Esophagus squamous epithelium (tissue), 5 donors: Measurements from ENCODE around the gene DNAH10. TPM values are rescaled to one million over a fixed set of nuclear protein-coding genes. Genes with fewer than 3 reads are reported as not detected.

Source experiments
- DNase-seq: peaks from one replicate; lab custom pipeline; 2025; lab: John Stamatoyannopoulos, UW
- H3K27ac ChIP-seq, 4 donors: fragments of 200-600 bp; sonication (generic); one replicate each; pipeline ENCODE4 v1.5.1; 2016 to 2019; ENCODE audit warnings: mild to moderate bottlenecking in 1 of 4
- H3K27me3 ChIP-seq, 4 donors: fragments of 200-600 bp; sonication (generic); 1 replicate in 3 of 4; 2 replicates in 1 of 4; pipeline versions ENCODE4 v1.5.1 to v1.6.0; 2017 to 2021; ENCODE audit warnings: antibody characterized with exemption in 1 of 4
- H3K36me3 ChIP-seq, 3 donors: fragments of 200-600 bp; sonication (generic); one replicate each; pipeline ENCODE4 v1.5.1; 2016 to 2019
- H3K4me1 ChIP-seq, 3 donors: fragments of 200-600 bp; sonication (generic); one replicate each; pipeline ENCODE4 v1.5.1; 2017 to 2019
- H3K4me3 ChIP-seq, 4 donors: fragments of 200-600 bp; sonication (generic); 1 replicate in 3 of 4; 2 replicates in 1 of 4; pipeline ENCODE4 v1.5.1; 2016 to 2019; ENCODE audit warnings: mild to moderate bottlenecking in 2 of 4, moderate library complexity in 1 of 4
- H3K9me3 ChIP-seq, 3 donors: fragments of 200-600 bp; sonication (generic); one replicate each; pipeline ENCODE4 v1.5.1; 2016 to 2019
- POLR2A ChIP-seq, 4 donors: fragments of 450-650 bp; IDR thresholded peaks; one replicate each; pipeline ENCODE4 v1.6.1; 2017; ENCODE audit warnings: antibody characterized with exemption in 4 of 4, mild to moderate bottlenecking in 4 of 4, moderate library complexity in 3 of 4
- WGBS, 2 donors: methylation state at CpG; one replicate each; pipeline ENCODE4 v1.1.5; 2018; 5-methylcytosine and 5-hydroxymethylcytosine counted together
- intact Hi-C: fragments of 100-400 bp; cut with DNase I; formaldehyde crosslinking; loops from one replicate; pipeline ENCODE4 v1.15.0; 2022
- total RNA-seq, 4 donors: library from RNA; depleted of rRNA; stranded (reverse); fragments of >200 nt; gene quantifications; one replicate each; pipeline ENCODE4 v1.1.0, GENCODE V29; 2016
- TF ChIP-seq, protein P1 (sequence below), 6 experiments: fragments of 450-650 bp in 4 of 6; fragments of 200-600 bp in 2 of 6; sonication (generic) in 2 of 6; IDR thresholded peaks; one replicate each; pipeline ENCODE4 v1.5.1; 2016 to 2019; ENCODE audit warnings: antibody characterized with exemption in 6 of 6, mild to moderate bottlenecking in 4 of 6, moderate library complexity in 4 of 6
- donor health status: DM: yes; HTN: yes; CAD: no.

The DNAH10 gene
- total RNA-seq, 4 donors from 2014 or later = not detected

GRCh38 chr12:123723765-123724164 lies 38.3 kb upstream of the DNAH10 start:
- TF ChIP-seq POLR2A (IDR thresholded peaks at IDR 0.05) = no peak
- TF ChIP-seq, protein P1, sequence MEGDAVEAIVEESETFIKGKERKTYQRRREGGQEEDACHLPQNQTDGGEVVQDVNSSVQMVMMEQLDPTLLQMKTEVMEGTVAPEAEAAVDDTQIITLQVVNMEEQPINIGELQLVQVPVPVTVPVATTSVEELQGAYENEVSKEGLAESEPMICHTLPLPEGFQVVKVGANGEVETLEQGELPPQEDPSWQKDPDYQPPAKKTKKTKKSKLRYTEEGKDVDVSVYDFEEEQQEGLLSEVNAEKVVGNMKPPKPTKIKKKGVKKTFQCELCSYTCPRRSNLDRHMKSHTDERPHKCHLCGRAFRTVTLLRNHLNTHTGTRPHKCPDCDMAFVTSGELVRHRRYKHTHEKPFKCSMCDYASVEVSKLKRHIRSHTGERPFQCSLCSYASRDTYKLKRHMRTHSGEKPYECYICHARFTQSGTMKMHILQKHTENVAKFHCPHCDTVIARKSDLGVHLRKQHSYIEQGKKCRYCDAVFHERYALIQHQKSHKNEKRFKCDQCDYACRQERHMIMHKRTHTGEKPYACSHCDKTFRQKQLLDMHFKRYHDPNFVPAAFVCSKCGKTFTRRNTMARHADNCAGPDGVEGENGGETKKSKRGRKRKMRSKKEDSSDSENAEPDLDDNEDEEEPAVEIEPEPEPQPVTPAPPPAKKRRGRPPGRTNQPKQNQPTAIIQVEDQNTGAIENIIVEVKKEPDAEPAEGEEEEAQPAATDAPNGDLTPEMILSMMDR (IDR thresholded peaks at IDR 0.05) = no peak
- intact Hi-C loops = no loop called here
- H3K27me3 ChIP-seq = no peaks in the 10 kb centered on the region
- no peak overlapping the region for H3K4me3 ChIP-seq
- no peak overlapping the region for H3K27ac ChIP-seq
- no peak for DNase-seq
- no peaks in the 10 kb centered on the region for H3K4me1 ChIP-seq
- H3K9me3 ChIP-seq = no peaks in the 10 kb centered on the region
- H3K36me3 ChIP-seq = peaks cover 0 to 98% (median 11%) of the 10 kb centered on the region in 3 donors
- 64 to 82% methylated on average over 5 of the region's 5 CpGs for WGBS, 2 donors

- 51 to 54% methylated on average over 2 of the region's 2 CpGs for WGBS, 2 donors
- Histone ChIP-seq H3K4me1 (no peaks in the 10 kb centered on the region), H3K27me3 (no peaks in the 10 kb centered on the region), H3K27ac (no peak overlapping the region), H3K36me3 (peaks cover 0 to 98% (median 11%) of the 10 kb centered on the region in 3 donors), H3K9me3 (no peaks in the 10 kb centered on the region), H3K4me3 (no peak overlapping the region)
- intact Hi-C loops = no loop called here
- TF ChIP-seq, protein P1 (IDR thresholded peaks at IDR 0.05) = no peak
- no peak for TF ChIP-seq POLR2A (IDR thresholded peaks at IDR 0.05)
- DNase-seq = no peak
These were observed 35.9 kb upstream of the DNAH10 start for GRCh38 chr12:123726244-123726643.

- H3K36me3 ChIP-seq = peaks cover 0 to 98% (median 11%) of the 10 kb centered on the region in 3 donors
- TF ChIP-seq POLR2A (IDR thresholded peaks at IDR 0.05) = no peak
- TF ChIP-seq, protein P1 (IDR thresholded peaks at IDR 0.05) = no peak
- no peaks in the 10 kb centered on the region for H3K27me3 ChIP-seq
- WGBS, 2 donors = 89 to 100% methylated on average over 2 of the region's 2 CpGs
- no peaks in the 10 kb centered on the region for H3K9me3 ChIP-seq
- H3K4me1 ChIP-seq = no peaks in the 10 kb centered on the region
- no peak overlapping the region for H3K27ac ChIP-seq
- intact Hi-C loops = no loop called here
- no peak overlapping the region for H3K4me3 ChIP-seq
- DNase-seq = no peak
These were observed 35.1 kb upstream of the DNAH10 start for GRCh38 chr12:123726962-123727361.

DNA sequence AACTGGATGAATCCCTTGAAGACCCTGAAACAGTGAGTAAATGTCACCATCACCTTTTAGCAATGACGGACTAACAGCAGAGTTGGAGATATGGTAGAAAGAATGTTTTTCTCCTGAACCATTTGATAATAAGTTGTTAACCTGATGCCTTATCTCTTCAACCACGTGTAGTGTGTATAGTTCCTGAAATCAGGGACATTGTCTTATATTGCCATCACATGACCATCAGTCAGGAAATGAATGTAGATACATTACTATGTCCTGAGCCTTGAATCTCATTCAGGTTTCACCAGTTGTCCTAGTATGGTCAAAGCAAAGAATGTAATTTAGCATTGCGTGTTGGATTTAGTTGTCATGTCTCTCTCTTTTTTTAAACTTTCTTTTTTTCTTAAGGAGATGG lies 34.2 kb upstream of the DNAH10 start:
- no peak overlapping the region for H3K27ac ChIP-seq
- no peak for DNase-seq
- peaks cover 0 to 98% (median 11%) of the 10 kb centered on the region in 3 donors for H3K36me3 ChIP-seq
- WGBS, 2 donors = 86% methylated on average over 3 of the region's 3 CpGs
- intact Hi-C loops = no loop called here
- TF ChIP-seq POLR2A (IDR thresholded peaks at IDR 0.05) = no peak
- TF ChIP-seq, protein P1 (IDR thresholded peaks at IDR 0.05) = no peak
- no peaks in the 10 kb centered on the region for H3K27me3 ChIP-seq
- no peaks in the 10 kb centered on the region for H3K9me3 ChIP-seq
- H3K4me3 ChIP-seq = no peak overlapping the region
- H3K4me1 ChIP-seq = no peaks in the 10 kb centered on the region

- WGBS, 2 donors = 73 to 80% methylated on average over 2 of the region's 2 CpGs
- no peaks in the 10 kb centered on the region for H3K27me3 ChIP-seq
- H3K4me1 ChIP-seq = no peaks in the 10 kb centered on the region
- TF ChIP-seq, protein P1 (IDR thresholded peaks at IDR 0.05) = no peak
- TF ChIP-seq POLR2A (IDR thresholded peaks at IDR 0.05) = no peak
- peaks cover 0 to 100% (median 0%) of the 10 kb centered on the region in 3 donors for H3K36me3 ChIP-seq
- no peak overlapping the region for H3K4me3 ChIP-seq
- intact Hi-C loops = no loop called here
- H3K27ac ChIP-seq = no peak overlapping the region
- no peak for DNase-seq
- H3K9me3 ChIP-seq = no peaks in the 10 kb centered on the region
These were observed 30.5 kb upstream of the DNAH10 start for GRCh38 chr12:123731596-123731995.
